GM18951 (cell line): ENCODE data around the gene KRTAP2-2.

ENCODE experiments used
- POLR2A ChIP-seq: IDR thresholded peaks from 4 replicates; pipeline ENCODE4 v1.6.1; 2011; ENCODE audit warnings: mild to moderate bottlenecking; ENCODE audit not compliant: insufficient read length, insufficient read depth; ENCODE audit errors: extremely low read depth
- in situ Hi-C: fragments of 300-500 bp; cut with MboI; formaldehyde crosslinking; loops from one replicate; pipeline ENCODE4 v1.12.0; 2022; ENCODE audit warnings: low sequenced_read_pairs, mixed read lengths, inconsistent platforms; ENCODE audit not compliant: unreplicated experiment

KRTAP2-2 gene

GRCh38 chr17:41008811-41009210 is 46.2 kb downstream of the KRTAP2-2 start, which contains the start of gene KRTAP3-1:
KRTAP3-1 (minus strand) TSS chr17:41009128; CDS start chr17:41009074, 54 bp downstream.
- TF ChIP-seq POLR2A = no peak
- in situ Hi-C loops = no loop called here
